HG03571 (cell line): ENCODE data around the gene SLC39A8.

ENCODE experiments used
- ATAC-seq: cut with Tn5 transposase; IDR thresholded peaks from one replicate; pipeline ENCODE4 v1.9.1; 2021; ENCODE audit not compliant: unreplicated experiment

SLC39A8 gene

DNA sequence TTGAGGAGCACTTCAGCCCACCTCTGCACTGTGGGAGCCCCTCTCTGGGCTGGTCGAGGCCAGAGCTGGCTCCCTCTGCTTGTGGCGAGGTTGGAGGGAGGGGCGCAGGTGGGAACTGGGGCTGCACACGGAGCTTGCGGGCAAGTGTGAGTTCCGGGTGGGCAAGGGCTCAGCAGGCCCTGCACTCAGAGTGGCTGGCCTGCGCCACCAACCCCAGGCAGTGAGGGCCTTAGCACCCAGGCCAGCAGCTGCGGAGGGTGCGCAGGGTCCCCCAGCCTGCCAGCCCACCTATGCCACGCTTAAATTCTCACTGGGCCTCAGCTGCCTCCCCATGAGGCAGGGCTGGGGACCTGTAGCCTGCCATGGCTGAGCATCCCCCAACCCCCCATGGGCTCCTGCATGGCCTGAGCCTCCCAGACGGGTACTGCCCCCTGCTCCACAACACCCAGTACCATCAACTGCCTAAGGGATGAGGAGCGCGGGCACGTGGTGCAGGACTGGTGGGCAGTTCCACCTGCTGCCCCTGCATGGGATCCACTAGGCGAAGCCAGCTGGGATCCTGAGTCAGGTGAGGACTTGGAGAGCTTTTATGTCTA is 110.9 kb downstream of the SLC39A8 start:
- no peak for ATAC-seq

DNA sequence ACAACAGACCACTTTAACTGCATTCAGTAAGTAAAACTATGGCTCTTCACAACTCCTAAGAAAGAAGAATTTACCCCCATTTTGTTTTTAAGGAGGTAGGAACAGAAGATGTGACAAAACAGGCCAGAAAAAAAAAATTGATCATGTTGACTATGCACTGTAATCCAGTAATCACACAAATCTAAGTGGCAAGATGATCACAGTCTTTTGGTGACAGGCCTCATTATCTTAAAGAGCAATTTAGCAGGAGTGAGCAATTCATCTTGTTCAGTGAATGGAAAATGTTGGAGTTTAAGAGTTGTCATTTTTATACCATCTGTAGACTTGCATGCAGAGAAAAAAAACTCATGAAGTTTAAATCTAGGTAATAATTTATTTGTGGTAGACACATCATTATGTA is 115.1 kb downstream of the SLC39A8 start:
- no peak for ATAC-seq

- no peak for ATAC-seq
Measured at GRCh38 chr4:102227388-102227787, 117.9 kb downstream of the SLC39A8 start.

GRCh38 chr4:102223461-102223860 is 121.8 kb downstream of the SLC39A8 start:
- no peak for ATAC-seq

- ATAC-seq = no peak
Measured at GRCh38 chr4:102222838-102223409, 122.4 kb downstream of the SLC39A8 start.

GRCh38 chr4:102219129-102219528 is 126.2 kb downstream of the SLC39A8 start:
- no peak for ATAC-seq

GRCh38 chr4:102218656-102219055 is 126.6 kb downstream of the SLC39A8 start:
- ATAC-seq = no peak

DNA sequence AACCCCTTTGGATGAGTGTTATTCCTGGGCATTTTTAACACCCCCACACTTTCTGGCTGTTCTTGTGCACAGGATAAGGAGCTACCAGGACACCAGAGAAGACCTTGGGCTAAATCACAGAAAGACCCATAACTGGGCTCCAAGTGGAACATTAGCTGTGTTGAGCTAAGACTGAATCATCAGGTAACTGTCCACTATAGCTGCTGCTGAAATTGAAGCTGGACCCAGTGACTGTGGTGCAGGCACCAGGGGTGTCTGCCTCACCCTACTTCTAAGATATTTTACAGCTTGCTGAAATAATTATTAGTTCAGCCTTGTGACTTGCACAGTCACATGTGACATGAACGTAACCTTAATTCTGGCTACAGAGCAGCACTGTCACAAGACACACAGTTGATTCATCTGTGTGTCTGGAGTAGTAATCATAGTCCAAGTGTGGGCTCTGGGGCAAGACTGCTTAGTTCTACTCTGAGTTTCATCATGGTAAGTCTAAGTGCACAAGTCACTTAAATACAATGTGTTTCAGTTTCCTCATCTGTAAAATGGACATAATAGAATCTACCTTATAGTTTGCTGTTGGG is 127.4 kb downstream of the SLC39A8 start:
- ATAC-seq = no peak

DNA sequence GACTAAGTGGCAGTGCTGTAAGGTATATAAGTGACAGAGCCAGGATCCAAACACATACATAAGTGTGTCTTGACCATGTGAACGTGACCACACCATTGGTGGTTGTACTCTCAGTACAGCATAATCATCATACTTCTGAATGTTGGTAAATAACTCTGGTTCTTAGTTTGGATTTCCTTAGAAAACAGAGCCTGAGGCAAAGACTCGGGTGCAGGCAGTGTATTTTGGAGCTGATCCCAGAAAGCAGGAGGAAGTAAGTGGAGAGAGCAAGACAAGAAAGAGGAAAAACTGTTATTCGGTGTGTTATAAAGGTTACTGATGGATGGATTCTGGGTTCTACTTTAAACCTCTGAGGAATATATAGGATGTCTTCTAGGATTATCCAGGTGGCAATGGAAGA is 127.9 kb downstream of the SLC39A8 start:
- no peak for ATAC-seq

DNA sequence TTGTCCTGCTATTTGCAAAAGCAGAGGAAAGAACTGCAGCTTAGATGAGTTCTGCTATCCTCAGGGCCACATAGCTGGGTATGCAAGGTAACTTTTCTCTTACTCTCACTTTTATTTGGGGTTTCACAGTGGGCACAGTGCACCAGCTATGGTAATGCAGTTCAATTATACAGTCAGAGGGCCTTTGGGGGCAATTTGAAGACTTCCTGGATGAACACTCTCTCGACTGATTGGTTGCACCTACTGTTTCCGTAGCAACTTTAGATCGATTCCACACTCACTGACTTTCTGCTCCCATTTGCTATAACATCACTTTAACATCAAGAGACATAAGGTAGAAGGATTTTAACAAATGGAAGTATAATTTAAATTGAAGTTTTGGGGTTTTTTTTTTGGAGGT is 128.6 kb downstream of the SLC39A8 start:
- ATAC-seq = no peak

GRCh38 chr4:102213031-102213430 is 132.3 kb downstream of the SLC39A8 start:
- ATAC-seq = no peak
